Tibial nerve (tissue), 4 donors: ENCODE measurements around the gene TIMM21.

ENCODE experiments used
- EP300 ChIP-seq, 2 donors: sonication (generic); formaldehyde crosslinking; IDR thresholded peaks; one replicate each; pipeline ENCODE4 v1.6.1; 2017; ENCODE audit warnings: antibody characterized with exemption in 2 of 2, mild to moderate bottlenecking in 1 of 2
- TF ChIP-seq, protein P1 (sequence below), 5 experiments: fragments of 200-600 bp in 3 of 5; fragments of 450-650 bp in 2 of 5; sonication (generic) in 3 of 5; IDR thresholded peaks; one replicate each; pipeline ENCODE4 v1.5.1; 2016 to 2019; ENCODE audit warnings: antibody characterized with exemption in 5 of 5, mild to moderate bottlenecking in 3 of 5, moderate library complexity in 2 of 5

DNA sequence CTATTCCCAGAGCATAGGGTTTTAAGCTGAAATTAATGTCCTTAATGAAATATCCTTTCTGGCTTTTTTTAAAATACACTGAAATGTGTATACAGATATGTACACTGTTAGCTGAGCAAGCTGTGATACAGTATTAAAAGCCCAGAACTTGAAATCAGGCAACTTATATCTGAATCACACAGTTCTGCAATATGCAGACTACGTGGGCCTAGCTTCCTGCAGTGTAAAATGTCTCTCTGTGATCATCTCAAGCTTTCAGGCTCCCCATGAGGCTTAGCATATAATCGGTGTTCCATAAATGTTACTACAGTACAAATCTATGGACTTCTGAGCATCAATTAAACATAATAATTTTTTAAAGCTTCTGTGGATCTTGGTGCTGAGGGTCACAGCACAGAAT is 8.9 kb upstream of the TIMM21 start:
- TF ChIP-seq EP300 (IDR thresholded peaks at IDR 0.05): no peak
- TF ChIP-seq, protein P1, sequence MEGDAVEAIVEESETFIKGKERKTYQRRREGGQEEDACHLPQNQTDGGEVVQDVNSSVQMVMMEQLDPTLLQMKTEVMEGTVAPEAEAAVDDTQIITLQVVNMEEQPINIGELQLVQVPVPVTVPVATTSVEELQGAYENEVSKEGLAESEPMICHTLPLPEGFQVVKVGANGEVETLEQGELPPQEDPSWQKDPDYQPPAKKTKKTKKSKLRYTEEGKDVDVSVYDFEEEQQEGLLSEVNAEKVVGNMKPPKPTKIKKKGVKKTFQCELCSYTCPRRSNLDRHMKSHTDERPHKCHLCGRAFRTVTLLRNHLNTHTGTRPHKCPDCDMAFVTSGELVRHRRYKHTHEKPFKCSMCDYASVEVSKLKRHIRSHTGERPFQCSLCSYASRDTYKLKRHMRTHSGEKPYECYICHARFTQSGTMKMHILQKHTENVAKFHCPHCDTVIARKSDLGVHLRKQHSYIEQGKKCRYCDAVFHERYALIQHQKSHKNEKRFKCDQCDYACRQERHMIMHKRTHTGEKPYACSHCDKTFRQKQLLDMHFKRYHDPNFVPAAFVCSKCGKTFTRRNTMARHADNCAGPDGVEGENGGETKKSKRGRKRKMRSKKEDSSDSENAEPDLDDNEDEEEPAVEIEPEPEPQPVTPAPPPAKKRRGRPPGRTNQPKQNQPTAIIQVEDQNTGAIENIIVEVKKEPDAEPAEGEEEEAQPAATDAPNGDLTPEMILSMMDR (IDR thresholded peaks at IDR 0.05): no peak
